HG03558 (cell line): ENCODE data around the gene XPO6.

Source experiments
- ATAC-seq: cut with Tn5 transposase; IDR thresholded peaks from one replicate; pipeline ENCODE4 v1.9.1; 2021; ENCODE audit warnings: moderate number of reproducible peaks; ENCODE audit not compliant: unreplicated experiment; ENCODE audit errors: extremely low read depth

The XPO6 gene

DNA sequence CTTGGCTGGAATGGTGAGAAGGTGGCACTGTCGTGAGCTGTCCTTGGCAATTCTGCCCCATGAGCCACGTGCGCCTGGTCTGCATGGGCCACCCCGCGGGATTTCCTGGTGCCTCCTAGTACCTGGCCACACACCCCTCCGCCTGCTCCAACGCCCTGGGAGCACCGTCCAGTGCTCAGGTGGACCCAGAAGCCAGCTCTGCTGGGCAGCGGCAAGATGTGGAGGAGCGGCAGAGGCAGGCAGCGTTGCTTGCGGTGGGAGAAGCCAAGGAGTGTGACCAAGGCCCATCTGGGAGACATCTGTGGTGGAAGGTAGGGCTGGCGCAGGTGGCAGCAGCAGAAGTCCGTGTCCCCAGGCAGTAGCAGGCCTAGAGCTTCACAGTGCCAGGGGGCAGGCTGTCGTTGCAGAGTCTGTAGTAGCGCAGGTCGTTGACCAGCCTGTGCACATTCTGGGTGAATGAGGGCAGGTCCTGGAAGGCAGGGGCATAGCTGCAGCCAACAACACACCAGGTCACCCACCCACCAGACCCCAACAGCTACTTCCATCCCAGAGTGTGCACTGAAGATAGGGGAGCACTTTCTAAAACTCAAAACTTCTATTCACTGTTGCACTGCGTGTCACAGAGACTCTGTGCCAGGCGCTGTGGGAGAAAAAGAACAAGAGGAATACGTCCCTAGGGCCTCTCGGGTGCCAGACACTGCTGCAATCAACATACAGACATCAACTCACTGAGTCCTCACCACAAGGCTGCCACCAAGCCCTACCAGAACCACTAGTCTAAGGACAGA is 113.4 kb downstream of the XPO6 start:
- ATAC-seq, result no peak

DNA sequence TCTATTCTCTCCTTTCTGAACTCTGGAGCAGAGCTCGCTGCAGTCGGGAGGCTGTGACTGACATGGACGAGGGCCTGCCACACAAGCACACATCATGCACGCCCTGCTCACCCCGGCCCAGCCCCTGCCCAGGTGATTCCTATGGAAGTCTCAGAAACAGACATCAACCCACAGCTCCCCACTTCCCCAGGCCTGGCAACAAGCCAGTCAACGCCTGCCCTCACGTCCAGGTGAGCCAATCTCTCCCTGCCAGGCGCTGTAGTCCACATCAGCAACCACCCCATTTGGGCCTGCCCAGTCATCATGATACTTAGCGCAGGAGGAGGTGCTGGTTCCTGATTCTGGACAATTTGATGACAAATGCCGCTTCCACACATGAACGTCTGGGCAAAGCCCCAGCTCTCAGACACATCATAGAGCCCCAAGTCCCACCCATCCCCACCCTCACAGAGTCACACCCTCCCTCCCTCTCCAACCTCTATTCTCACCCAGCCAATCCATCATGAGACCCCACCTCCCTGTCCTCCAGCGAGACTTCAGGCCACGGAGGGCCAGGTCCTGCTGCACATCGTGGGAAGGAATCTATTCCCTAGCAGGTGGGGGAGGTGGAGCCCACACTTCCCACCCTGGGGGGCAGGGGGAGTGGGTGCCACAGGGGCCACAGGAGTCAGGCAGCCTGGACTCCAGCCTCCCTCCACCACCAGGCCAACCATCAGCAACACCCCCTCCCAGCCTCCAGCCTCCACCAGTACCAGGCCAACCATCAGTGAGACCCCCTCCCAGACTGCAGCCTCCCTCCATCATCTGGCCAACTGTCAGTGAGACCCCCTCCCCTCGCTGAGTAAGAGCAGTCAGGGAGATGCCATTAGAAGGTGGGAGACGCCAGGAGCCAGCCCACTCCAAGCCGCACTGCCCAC is 114.5 kb downstream of the XPO6 start:
- ATAC-seq, result no peak

DNA sequence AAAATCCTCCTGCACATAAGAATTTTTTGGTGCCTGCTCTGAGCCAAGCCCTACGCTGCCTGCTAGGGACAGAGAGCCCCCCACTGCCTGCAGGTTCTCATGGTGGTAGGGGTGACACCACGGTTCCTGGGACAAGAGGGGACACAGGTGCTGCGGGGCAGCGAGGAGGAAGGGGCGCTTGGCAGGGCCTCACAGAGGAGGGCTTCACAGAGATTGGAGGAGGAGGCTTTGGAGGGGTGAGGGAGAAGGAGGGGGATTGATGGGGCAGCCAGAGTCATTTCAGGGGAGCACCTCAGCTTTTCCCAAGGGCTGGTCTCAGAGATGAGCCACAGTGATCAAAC is 118.4 kb downstream of the XPO6 start:
- no peak for ATAC-seq

DNA sequence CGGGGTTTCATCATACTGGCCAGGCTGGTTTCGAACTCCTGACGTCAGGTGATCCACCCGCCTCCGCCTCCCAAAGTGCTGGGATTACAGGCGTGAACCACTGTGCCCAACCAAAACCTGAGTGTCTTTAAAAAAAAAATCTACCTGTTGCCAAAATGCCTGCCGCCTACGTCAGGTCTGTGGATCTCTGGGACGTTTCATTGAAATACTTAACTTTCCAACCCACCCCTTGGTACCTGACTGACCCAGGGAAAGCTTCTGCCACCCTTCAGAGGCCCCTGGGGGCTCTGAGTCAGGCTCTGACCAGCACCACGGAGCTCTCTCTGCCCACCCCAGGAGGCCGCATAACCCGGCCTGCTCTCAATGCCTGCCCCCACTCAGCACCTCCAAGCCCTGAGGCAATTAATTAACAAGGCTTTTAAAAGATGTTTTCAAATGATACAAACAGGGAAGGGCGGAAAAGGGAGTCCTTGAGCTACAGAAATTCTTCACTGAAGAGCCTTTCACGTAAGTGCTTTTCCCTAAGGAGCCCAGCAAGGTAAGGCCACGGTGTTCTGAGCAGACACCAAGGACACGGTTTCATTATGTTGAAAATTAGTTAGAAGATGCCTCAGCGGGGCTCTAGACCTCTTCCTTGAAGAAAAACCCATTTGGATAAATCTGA is 118.9 kb downstream of the XPO6 start:
- ATAC-seq, result no peak

DNA sequence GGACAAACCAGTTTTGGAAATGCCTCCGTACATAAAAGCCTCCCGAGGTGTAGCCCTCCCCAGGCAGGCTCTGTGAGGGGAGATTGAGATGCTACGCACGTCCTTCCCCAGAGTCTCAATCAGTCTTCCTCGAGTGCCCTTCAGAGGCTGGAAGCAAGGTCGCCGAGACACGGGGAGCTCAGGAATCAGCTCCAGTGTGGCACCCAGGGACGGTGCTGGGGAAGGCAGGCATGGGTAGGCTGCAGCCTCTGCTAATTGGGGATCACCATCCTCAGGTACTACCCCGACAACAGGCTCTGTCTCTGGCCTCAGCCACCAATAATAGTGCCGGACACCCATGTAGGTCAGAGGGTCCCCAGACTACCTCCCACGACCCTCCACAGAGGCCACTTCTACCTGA is 120.1 kb downstream of the XPO6 start:
- ATAC-seq, result no peak

DNA sequence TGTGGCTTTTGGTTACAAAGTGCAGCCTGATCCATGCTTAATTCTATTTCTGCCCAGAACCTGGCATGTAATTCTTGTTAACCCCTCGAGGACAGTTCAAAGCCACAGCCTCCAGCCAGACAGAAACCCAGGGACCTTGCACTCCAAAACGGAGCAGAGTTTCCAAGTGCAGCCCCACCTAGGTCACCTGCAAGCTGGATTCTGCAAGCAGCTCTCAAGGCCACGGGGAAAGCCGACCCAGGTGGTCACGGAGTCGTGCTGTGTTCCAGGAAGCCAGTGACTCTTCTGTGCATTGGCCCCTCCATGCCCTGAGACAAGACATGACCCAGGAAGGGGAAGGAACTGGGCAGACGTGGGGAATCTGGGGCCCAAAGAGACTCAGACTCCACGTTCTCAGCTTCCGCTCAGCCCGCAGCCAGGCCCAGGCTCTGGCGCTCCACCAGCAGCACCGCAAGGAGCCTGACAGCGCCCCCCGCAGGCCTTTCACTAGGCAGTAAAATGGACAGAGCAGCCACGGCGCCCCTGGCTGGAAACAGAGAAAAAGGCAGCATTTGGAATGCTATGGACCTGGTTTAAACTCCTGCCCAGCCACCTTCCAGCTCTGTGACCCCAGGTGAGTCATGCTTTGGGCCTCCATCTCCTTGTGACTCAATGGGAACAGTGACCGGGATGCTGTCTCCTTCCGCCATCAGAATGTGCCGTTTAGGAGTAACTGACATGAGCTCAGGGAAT is 121.0 kb downstream of the XPO6 start:
- ATAC-seq, result no peak

DNA sequence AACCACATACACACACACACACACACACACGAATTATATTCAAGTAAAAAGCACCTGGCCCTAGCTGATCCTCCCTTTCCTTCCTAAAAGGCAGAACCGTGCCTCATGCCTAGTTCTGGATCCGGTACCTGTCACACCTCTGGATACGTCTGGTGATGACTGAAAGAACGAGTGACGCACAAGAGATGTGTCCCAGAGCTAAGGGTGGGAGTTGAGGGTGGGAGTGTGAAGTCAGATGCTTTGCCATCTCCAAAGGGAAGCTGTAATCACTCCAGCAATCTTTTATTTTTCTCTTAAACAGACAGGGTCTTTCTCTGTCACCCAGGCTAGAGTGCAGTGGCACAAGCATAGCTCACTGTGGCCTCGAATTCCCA is 121.8 kb downstream of the XPO6 start:
- ATAC-seq, result no peak

DNA sequence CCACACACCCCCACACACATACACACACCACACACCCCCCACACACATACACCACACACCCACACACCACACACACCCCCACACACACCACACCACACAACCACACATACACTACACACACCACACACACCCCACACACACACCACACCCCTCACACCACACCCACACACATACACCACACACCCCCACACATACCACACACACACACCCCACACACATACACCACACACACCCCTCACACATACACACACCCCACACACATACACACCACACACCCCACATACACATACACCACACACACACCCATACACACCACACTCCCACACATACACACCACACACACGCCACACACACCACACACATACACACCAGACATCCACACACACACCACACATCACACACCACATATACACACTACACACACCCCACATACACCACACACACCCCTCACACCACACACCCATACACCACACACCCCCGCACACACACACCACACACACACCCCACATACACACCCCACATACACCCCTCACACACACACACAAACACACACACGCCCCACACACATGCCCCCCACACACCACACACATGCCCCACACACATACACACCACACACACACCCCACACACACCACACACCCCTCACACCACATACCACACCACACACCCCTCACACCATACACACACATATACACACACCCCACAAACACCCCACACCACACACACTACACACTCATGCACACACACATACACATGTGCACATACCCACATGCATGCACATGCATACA is 122.4 kb downstream of the XPO6 start:
- no peak for ATAC-seq

DNA sequence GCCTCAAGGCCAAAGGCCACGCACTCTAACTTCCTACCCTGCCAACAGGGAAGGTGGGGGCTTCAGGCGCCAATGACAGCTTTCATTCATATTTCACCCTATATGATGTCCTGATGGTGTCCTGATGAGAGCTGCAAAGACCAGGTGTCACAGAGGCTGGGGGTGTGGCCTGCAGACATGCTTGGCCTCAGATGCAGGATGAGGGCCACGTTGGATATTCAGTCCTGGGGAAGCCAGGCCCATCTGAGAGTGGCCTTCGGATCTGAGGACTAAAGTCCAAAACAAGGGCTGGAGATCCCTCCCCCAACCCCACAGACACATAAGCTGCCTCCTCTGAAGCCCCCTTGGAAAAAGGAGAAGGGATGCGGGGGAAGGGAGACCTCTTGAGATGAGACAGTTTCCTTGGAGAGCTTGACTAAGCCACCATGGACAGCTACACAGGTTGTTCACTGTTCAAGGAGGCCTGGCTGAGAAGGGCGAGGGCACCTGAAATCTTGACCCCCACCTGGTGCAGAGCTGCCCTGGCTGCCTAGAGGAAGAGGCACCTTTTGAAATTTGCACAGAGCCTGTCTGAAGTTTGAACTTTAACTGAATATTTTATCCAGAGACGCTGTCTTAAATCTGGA is 124.0 kb downstream of the XPO6 start:
- ATAC-seq, result no peak

DNA sequence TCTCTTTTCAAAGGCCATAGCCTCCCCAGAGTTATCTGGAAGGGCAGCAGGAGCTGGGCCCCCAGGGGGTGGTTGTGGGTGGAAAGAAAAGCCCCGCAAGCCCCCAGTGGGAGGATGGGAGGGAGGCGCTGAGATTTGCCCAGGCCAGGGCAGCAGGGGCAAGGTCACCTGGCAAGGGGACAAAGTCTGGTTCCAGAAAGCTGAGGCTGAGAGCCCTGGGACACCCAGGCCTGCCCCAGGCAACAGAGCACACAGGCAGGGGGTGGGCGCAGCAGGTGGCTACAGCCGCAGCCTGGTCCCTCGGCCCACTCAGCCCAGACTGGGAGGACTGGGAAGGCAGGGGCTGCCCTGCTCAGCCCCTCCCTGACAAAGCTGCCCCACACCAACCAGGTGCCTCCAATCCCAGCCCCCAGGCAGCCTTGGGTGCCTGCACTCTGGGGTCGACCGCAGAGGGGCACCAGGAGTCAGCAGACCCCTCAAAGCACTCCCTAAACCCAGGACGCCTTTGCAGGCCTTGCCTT is 124.6 kb downstream of the XPO6 start:
- ATAC-seq, result no peak

DNA sequence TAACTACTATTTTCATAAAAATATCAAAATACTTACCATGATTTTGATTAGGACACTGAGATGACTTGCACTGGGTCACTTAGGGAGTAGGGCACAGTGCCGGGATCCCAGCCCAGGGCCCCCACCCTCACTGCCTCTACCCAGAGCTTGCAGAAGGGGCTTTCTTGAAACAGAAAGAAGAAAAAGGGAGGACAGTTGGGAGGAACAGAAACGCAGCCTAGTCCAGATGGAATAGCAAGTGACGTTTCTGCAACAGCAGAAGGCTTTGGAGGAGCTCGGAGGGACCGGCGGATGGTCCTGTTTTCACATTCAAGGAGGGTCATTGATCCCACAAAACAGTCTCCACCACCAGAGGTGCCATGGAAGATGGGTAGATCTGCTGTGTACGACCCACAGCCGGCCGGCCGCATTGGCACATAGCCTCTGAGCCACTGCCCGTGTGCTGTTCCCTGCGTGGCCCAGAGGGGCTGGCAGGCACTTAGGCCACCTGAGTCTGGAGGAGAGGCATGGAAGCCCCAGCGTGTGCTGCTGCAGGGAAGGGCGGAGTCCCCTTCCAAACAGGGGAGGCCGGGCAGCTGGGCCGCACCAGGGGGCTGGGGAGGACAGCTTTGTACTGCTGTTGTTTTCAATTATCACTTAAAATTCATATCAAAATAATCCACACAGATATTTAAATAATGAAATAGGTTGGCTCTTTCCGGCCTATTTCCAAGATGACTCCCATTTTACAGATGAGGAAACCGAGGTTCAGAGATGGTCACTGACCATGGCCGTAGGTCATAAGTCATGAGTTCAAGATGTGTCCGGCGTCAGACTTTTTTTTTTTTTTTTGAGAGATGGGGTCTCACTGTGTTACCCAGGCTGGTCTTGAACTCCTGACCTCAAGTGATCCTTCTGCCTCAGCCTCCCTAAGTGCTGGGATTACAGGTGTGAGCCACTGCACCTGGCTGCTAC is 125.3 kb downstream of the XPO6 start:
- no peak for ATAC-seq

DNA sequence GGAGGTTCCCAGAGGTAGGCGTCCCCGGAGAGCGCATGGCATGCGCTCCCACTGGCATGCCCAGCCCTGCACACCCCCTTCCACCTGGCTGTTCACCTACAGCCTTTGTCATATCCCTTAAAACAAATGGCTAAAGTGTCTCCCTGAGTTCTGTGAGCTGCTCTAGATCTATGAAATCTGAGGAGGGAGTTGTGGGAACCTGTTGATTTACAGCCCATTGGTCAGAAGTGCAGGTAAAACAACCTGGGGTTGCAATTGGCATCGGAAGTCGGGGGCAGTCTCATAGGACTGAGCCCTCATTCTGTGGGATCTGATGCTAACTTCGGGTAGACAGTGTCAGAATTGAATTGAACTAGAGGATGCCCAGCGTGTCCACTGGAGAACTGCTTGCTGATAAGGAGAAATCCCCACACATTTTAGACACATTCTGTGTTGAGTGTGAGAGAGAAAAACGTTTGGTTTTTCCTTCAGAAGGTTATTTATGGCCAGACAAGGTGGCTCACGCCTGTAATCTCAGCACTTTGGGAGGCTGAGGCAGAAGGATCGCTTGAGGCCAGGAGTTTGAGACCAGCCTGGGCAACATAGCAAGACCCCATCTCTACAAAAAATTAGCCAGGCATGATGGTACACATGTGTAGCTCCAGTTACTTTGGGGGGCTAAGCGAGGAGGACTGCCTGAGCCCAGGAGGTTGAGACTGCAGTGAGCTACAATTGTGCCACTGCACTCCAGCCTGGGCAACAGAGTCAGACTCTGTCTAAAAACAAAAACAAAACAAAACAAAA is 126.2 kb downstream of the XPO6 start:
- ATAC-seq, result no peak

DNA sequence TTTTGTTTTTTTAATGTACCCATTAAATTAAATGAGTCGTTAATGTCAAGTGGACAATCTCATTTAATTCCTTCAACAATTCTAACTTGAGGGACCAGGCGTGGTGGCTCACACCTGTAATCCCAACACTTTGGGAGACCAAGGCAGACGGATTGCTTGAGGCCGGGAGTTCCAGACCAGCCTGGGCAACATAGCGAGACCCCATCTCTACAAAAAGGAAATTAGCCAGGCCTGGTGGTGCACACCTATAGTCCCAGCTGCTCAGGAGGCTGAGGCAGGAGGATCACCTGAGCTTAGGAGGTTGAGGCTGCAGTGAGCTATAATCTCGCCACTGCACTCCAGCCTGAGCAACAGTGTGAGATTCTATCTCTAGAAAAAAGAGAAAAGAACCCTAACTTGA is 127.6 kb downstream of the XPO6 start:
- ATAC-seq, result no peak

DNA sequence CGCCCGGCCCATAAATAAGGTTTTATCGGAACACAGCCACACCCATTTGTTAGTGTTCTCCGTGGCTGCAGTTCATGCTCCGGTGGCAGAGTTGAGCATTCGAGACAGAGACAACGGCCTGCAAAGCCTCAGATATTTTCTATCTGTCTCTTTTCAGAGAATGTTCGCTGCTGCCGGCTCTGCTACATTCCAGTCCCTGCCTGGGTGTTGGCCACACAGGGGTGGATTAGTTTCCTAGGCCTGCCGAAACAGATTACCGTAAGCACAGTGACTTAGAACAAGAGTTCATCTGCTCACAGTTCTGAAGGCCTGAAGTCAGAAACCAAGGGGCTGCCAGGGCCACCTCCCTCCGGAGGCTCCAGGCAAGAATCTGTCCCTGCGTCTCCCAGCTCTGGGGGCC is 129.1 kb downstream of the XPO6 start:
- ATAC-seq, result no peak

DNA sequence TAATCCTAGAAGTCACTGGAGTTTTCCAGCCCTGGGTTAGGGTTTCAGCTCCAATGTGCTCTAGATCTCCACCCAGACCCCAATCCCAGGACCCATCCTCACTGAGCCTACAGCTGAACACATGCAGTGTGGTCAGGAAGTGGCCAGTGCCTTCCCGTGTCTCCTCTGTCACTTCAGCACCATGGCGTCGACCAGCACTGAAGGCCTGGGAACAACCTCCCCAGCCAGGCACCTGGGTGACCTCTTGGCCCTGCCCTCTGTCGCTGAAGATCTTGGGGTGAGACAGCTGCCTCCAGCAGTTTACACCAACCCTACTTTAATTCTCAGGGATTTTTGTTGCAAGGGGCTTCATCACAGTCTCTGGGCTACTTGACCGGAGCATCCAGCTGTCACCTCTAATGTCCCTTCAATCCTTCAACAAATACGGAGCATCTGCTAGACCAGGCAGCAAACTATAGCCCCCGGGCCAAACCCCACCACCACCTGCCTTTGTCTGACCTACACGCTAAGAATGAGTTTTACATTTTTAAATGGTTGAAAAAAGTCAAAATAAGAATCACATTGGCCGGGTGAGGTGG is 130.3 kb downstream of the XPO6 start:
- ATAC-seq, result no peak

DNA sequence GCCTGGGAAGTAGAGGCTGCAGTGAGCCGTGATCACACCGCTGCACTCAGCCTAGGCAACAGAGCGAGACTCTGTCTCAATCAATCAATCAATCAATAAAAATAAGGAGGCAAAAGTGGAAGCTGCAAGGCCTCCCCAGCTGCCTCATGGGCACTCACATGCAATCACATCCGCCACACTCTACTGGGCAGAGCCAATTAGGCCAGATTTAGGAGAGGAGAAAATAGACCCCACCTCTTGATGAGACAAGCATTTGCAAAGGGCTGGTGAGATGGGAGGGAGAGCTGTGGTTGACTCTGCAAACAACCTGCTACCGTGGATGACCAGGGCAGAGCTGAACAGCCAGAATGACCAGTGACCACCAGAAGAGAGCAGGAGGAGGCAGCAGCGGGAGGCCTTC is 133.5 kb downstream of the XPO6 start:
- no peak for ATAC-seq

DNA sequence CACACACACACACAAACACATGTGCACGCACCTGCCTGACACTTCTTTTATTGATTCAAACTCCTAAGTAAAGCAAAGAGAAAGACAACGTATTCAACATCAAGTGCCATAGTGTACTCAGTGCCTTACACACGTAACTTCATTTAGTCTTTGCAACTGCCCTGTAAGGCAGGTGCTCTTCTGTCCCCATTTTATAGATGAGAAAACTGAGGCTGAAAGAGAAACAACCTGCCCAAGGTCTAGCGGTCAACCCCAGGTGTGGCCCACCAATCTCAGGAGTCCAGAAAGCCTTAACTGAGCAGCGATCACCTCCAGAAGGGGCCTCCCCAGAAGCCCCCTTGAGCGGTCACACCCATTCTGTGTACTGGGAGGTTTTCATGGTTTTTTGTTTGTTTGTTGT is 137.9 kb downstream of the XPO6 start:
- no peak for ATAC-seq
